Stomach smooth muscle (tissue), 2 donors: ENCODE data around the gene VAT1.
"Not testable (repeated sequence)": the region's sequence is repeated elsewhere in the genome, so short reads cannot be mapped to it uniquely, and the experiment has no call there.

Experiments used
- H3K27ac ChIP-seq: one replicate; pipeline ENCODE4 v1.7.0; 2013; ENCODE audit warnings: mild to moderate bottlenecking, low read length, inconsistent platforms
- H3K27me3 ChIP-seq, 2 donors: one replicate each; pipeline ENCODE4 v1.7.0; 2013; ENCODE audit warnings: low read length in 2 of 2; ENCODE audit not compliant: insufficient read depth in 2 of 2, control insufficient read depth in 1 of 2
- H3K36me3 ChIP-seq, 2 donors: one replicate each; pipeline ENCODE4 v1.7.0; 2013; ENCODE audit warnings: low read length in 2 of 2; ENCODE audit not compliant: control insufficient read depth in 2 of 2, insufficient read depth in 2 of 2
- H3K4me1 ChIP-seq: one replicate; pipeline ENCODE4 v1.7.0; 2013; ENCODE audit warnings: low read length; ENCODE audit not compliant: control insufficient read depth, insufficient read depth
- H3K4me3 ChIP-seq, 2 donors: one replicate each; pipeline ENCODE4 v1.7.0; 2013; ENCODE audit warnings: low read length in 2 of 2
- H3K9ac ChIP-seq, 2 donors: one replicate each; pipeline ENCODE4 v1.7.0; 2013; ENCODE audit warnings: low read length in 2 of 2, mild to moderate bottlenecking in 1 of 2
- H3K9me3 ChIP-seq, 2 donors: one replicate each; pipeline ENCODE4 v1.7.0; 2013; ENCODE audit warnings: low read length in 2 of 2; ENCODE audit not compliant: control insufficient read depth in 2 of 2
- donor health status: healthy.
- donor health status: Pancreatic carcinoma.

Gene VAT1

DNA sequence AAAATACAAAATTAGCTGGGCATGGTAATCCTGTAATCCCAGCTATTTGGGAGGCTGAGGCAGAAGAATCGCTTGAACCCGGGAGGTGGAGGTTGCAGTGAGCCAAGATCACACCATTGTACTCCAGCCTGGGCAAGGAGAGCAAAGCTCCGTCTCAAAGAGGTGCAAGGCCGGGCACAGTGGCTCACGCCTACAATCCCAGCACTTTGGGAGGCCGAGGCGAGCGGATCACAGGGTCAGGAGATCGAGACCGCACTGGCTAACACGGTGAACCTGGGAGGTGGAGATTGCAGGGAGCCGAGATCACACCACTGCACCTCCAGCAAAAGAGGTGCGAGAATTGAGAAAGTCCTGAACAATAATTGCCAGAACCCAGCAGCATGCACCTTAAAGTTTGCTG is 21.3 kb downstream of the VAT1 start:
- H3K9me3 ChIP-seq, H3K9ac ChIP-seq, H3K27me3 ChIP-seq, H3K27ac ChIP-seq, H3K4me3 ChIP-seq: not testable (repeated sequence)
- Histone ChIP-seq H3K4me1 (peaks cover 22% of the 10 kb centered on the region), H3K36me3 (peaks cover 11 to 32% of the 10 kb centered on the region in 2 donors)

DNA sequence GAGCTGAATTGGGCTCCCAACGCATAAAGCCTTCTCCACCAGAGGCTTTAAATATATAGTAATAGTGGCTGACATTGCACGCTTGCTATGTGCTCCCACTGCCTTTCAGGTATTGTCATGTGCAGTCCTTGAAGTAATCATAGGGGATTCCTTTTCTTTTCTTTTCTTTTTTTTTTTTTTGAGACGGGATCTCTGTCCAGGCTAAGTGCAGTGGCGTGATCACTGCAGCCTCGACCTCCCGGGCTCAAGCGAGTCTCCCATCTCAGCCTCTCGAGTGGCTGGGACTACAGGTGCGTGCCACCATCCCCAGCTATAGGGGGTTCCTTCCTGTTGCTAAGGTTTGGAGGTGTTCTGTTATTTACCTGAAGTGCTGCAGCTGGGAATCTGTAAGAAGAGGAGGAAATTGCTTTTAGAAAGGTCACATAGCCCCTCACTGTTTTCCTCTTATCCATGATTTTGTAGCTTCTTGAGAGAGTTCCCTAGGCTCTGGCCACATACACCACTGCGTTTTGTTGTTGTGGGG is 23.1 kb downstream of the VAT1 start:
- Histone ChIP-seq H3K4me1 (peaks cover 22% of the 10 kb centered on the region), H3K9ac (peak overlapping the region; percentile 99), H3K36me3 (peaks cover 11 to 32% of the 10 kb centered on the region in 2 donors), H3K27me3 (no peaks in the 10 kb centered on the region), H3K27ac (peak overlapping the region; percentile 96), H3K9me3 (no peaks in the 10 kb centered on the region), H3K4me3 (peak overlapping the region; percentile 95 to 96)

DNA sequence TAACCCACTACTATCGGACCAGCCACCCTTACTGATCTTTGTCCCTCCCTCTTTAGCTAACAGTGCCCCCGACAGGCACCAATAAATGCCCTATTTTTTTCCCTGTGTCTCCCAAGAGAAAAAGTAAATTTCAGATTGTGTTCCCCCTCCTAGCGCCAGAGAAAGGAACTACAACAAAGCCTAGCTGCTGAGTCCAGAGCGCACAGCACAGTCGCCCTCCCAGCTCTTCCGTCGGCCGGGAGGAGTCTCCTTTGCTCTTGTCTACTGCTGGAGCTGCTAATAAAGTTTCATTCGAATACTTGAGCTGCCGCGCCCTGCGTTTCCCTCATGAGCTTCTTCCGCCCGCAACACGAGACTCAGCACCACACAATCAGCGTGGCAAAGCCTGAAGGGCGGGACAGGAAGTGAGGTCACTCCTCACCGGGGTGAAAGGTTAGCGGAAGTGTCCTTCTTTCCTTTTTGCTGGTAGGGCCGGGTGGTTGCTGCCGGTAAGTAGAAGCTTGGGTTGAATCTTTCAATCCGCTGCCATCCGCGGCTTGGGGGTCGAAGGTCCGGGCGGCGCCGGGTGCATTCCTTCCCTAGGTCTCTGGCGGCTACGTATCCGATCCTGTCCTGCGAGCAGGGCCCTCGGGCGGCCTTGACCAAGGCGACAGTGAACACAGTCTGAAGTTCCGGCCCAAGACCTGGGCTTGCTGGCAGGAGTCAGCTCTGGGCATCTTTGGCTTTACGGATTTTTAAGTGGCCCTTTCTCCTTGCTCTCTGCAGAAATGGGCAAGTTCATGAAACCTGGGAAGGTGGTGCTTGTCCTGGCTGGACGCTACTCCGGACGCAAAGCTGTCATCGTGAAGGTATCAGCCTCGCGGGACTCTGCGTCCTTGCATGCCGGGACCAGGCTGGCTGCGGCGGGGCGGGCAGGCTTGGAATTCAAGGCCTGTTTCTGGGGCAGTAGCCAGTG is 23.9 kb downstream of the VAT1 start, which contains the start of gene RPL27:
Gene RPL27 (plus strand): TSS at position 436 of the 955 bp plus-strand sequence. CDS start 332 bp downstream, at position 768.
- no peaks in the 10 kb centered on the region for H3K27me3 ChIP-seq
- peak within 1 kb of the TSS; percentile 95 to 96 for H3K4me3 ChIP-seq
- H3K9me3 ChIP-seq = no peaks in the 10 kb centered on the region
- peaks cover 8 to 29% of the 10 kb centered on the region in 2 donors for H3K36me3 ChIP-seq
- peak within 1 kb of the TSS; percentile 99 for H3K9ac ChIP-seq
- peak within 1 kb of the TSS; percentile 96 for H3K27ac ChIP-seq
- H3K4me1 ChIP-seq = peaks cover 22% of the 10 kb centered on the region

DNA sequence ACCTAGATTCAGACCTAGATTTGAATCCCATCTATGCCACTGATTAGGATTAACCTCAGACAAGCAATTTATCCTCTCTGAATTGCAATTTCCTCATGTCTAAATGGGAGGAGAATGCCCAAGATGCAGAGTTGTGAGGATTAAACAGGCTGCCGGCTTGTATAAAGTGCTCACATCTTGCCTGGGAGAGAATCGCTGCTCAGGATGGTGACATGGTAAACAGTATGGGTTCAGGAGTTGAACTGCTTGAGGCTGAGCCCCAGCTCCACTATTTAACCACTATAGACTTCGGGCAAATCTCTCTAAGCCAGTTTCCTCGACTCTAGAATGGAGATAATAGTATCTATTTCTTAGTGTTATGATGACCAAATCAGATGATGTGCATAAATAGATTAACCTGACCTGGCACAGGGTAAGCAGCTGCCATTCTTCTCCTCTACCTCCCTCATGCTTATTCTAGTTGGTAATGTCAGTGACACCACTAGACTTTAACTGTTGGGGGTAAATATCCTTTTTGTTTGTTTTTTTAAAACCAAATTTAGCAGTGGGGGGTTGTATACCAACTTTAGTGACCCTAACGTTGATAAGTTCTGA is 24.7 kb downstream of the VAT1 start:
- H3K4me3 ChIP-seq = peak overlapping the region; percentile 31 to 96
- peak overlapping the region; percentile 22 to 75 for H3K9ac ChIP-seq

DNA sequence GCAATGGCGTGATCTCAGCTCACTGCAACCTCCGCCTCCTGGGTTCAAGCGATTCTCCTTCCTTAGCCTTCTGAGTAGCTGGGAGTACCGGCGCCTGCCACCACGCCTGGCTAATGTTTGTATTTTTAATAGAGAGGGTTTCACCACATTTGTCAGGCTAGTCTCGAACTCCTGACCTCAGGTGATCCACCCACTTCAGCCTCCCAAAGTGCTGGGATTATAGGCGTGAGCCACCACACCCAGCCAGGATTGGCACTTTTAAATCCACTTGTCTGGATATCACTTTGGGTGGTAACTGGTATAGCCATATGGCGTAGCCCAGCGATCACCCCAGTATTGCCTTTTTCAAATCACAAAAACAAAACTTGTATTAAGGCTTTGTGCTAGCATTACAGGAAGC is 28.3 kb downstream of the VAT1 start:
- H3K4me3 ChIP-seq, H3K27me3 ChIP-seq, H3K27ac ChIP-seq, H3K9me3 ChIP-seq, H3K9ac ChIP-seq: not testable (repeated sequence)
- peaks cover 11% of the 10 kb centered on the region for H3K4me1 ChIP-seq
- H3K36me3 ChIP-seq = peaks cover 26 to 32% of the 10 kb centered on the region in 2 donors

More for the DNA sequence above, 24.7 kb downstream of the VAT1 start:
- Histone ChIP-seq H3K27ac (peak overlapping the region; percentile 96), H3K4me1 (peaks cover 22% of the 10 kb centered on the region), H3K9me3 (no peaks in the 10 kb centered on the region), H3K36me3 (peaks cover 5 to 26% of the 10 kb centered on the region in 2 donors), H3K27me3 (no peaks in the 10 kb centered on the region)

DNA sequence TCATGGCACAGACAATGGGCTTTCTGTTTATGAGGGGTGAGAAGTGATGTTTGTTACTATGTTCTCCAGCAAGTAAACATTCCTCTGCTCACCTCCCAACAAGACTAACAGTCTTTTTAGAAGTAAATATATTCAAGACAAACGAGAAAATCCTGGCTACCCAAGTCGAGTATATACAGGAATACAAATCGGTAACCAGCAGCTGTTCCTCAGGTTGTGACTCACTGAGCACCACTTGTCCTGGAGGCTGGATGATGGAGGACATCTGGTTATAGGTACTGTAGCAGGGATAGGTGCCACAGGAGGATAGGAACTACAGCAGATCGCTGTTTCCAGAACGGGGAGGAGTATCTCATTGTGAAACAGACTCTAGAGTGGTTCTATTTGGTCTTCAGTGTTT is 29.3 kb downstream of the VAT1 start:
- H3K27ac ChIP-seq = no peak overlapping the region
- peaks cover 34 to 35% of the 10 kb centered on the region in 2 donors for H3K36me3 ChIP-seq

DNA sequence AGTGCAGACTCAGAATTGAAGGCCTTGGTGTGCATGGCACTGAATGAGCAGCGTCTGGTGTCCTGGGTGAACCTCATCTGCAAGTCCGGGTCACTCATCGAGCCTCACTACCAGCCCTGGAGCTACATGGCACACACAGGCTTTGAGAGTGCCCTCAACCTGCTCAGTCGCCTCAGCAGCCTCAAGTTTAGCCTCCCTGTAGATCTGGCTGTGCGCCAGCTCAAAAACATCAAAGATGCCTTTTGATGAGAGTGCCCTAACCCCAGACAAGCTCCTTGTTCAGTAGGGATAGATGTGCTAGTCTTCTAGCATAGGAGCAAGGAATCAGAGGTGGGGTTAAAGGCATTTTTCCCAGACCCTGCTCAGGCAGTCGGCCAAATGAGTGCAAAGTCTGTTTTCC is 30.7 kb downstream of the VAT1 start:
- Histone ChIP-seq H3K36me3 (peaks cover 42 to 44% of the 10 kb centered on the region in 2 donors), H3K9ac (no peak overlapping the region), H3K4me3 (no peak overlapping the region), H3K4me1 (no peaks in the 10 kb centered on the region), H3K27ac (no peak overlapping the region), H3K27me3 (no peaks in the 10 kb centered on the region), H3K9me3 (no peaks in the 10 kb centered on the region)

More for the DNA sequence above, 29.3 kb downstream of the VAT1 start:
- H3K4me3 ChIP-seq = no peak overlapping the region
- no peak overlapping the region for H3K9ac ChIP-seq
- no peaks in the 10 kb centered on the region for H3K9me3 ChIP-seq
- no peaks in the 10 kb centered on the region for H3K27me3 ChIP-seq
- peaks cover 6% of the 10 kb centered on the region for H3K4me1 ChIP-seq

DNA sequence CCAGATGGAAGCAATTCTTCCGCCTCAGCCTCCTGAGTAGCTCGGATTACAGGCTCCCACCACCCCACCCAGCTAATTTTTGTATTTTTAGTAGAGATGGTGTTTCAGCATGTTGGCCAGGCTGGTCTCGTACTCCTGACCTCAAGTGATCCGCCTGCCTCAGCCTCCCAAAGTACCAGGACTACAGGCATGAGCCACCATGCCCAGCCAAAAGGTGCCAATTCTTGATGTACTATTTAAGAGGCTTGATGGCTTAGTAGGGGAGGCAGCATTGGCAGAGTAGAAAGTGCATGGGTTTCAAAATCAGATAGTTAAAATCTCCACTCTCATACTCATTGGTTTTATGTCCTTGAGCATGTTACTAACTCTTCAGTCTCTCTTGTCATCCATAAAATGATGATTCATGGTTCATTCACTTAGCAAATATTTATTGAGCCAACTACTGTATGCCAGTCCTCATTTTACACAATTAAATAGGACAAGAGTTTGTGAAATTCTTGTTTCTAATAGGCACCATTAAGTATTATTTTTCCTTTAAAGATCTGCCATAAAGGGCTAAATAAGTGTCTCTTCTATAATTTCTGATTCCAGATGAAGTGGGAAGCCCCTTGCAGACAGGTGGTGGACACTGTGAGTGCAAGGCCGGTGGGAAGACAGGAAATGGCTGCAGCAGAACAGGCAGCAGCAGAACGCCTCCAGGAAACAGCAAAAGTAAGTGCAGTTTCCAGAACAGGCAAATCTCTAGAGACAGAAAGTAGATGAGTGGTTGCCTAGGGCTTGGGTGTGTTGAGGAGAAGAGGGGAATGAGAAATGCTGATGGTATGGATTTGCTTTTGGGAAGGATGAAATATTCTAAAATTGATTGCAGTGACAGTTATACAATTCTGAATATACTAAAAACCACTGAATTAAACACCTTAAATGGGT is 32.2 kb downstream of the VAT1 start:
- H3K27me3 ChIP-seq = no peaks in the 10 kb centered on the region
- H3K36me3 ChIP-seq = peaks cover 42 to 46% of the 10 kb centered on the region in 2 donors
- no peak overlapping the region for H3K4me3 ChIP-seq
- no peaks in the 10 kb centered on the region for H3K9me3 ChIP-seq
- H3K4me1 ChIP-seq = no peaks in the 10 kb centered on the region
- H3K9ac ChIP-seq = no peak overlapping the region
- no peak overlapping the region for H3K27ac ChIP-seq

DNA sequence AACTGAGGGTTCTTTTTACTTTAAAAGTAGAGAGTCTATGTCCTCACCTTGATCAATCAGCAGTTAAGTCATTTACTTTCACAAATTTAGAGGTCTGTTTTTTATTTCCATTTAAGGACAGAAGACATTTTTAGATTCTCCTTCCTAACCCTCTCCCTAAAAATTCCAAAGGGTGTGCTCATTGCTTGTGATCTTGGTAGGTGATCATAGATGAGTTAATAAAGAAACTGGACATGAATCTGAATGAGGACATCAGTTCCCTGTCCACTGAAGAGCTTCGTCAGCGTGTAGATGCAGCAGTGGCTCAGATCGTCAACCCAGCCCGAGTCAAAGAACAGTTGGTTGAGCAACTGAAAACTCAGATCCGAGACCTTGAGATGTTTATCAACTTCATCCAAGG is 33.0 kb downstream of the VAT1 start:
- Histone ChIP-seq H3K36me3 (peaks cover 42 to 48% of the 10 kb centered on the region in 2 donors), H3K27ac (no peak overlapping the region), H3K27me3 (no peaks in the 10 kb centered on the region), H3K4me1 (no peaks in the 10 kb centered on the region), H3K9ac (no peak overlapping the region), H3K9me3 (no peaks in the 10 kb centered on the region), H3K4me3 (no peak overlapping the region)

DNA sequence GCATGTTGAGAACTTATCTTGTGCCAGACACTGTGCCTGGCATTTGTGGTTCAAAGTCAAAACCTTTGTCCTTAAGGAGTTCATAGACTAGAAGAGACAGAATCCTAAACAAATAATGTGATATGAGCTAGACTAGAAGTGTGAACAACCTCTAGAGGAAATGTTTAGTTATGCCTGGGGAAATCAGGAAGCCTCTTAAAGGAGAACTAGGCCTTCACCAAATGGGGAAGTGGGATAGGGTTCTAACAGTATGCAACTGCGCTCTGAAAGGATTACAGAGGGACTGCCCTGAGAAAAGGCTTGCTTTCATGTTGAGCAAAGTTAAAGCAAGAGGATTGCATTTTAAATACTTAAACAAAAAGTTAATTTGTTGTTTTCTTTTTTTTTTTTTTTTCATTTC is 37.0 kb downstream of the VAT1 start:
- Histone ChIP-seq H3K9me3 (no peaks in the 10 kb centered on the region), H3K4me1 (peaks cover 16% of the 10 kb centered on the region), H3K4me3 (no peak overlapping the region), H3K27me3 (no peaks in the 10 kb centered on the region), H3K27ac (no peak overlapping the region), H3K9ac (no peak overlapping the region), H3K36me3 (peaks cover 26 to 29% of the 10 kb centered on the region in 2 donors)
